NCI-H2196 (cell line): ENCODE data around the gene SRP14.
"Not testable (repeated sequence)": the region's sequence is repeated elsewhere in the genome, so short reads cannot be mapped to it uniquely, and the experiment has no call there.

Experiments used
- DNase-seq: peaks from one replicate; lab custom pipeline; 2025; ENCODE audit not compliant: unreplicated experiment; lab: John Stamatoyannopoulos, UW

The SRP14 gene, protein sequence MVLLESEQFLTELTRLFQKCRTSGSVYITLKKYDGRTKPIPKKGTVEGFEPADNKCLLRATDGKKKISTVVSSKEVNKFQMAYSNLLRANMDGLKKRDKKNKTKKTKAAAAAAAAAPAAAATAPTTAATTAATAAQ

DNA sequence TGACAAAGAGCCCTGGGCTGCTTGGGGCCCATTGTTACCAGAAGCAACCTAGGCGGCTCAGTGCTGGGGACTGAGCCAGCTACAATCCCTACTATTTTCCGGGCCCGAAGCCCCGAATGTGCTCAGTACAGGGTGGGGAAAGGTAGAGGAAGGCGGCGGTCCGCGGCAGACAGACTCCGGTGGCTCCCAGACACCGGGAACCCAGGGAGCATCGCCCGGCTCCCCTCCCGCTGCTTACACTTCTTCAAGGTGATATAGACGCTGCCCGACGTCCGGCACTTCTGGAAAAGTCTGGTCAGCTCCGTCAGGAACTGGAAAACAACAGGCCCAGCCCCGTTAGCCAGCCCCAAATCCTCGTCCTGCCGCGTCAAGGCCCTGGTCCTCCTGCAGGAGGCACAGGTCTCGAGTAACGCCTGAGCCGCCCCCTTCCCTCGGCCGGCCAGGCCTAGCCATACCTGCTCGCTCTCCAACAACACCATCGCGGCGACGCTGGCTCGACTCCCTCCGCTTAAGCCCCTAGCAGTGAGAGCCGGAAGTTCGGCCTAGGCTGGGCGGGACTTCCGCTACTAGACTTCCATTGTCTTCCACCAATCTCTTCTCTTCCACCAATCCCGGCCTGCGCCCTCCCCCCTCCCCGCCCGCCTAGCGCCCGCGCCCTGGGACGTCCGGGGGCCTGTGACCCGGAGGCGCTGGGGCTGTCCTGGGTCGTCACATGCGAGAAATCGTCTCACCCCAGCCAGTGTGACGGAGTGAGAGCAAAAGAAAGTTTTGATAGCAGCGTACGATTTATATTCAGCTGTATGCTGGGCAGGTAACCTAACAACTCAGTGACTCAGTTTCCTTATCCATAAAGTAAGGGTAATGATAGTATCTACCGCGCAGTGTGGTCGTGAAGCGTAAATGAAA is at the start of gene SRP14:
Gene SRP14 (minus strand): TSS at position 544 of the 906 bp plus-strand sequence. CDS start 65 bp downstream, at position 479.
- DNase-seq, result peak; percentile 64

DNA sequence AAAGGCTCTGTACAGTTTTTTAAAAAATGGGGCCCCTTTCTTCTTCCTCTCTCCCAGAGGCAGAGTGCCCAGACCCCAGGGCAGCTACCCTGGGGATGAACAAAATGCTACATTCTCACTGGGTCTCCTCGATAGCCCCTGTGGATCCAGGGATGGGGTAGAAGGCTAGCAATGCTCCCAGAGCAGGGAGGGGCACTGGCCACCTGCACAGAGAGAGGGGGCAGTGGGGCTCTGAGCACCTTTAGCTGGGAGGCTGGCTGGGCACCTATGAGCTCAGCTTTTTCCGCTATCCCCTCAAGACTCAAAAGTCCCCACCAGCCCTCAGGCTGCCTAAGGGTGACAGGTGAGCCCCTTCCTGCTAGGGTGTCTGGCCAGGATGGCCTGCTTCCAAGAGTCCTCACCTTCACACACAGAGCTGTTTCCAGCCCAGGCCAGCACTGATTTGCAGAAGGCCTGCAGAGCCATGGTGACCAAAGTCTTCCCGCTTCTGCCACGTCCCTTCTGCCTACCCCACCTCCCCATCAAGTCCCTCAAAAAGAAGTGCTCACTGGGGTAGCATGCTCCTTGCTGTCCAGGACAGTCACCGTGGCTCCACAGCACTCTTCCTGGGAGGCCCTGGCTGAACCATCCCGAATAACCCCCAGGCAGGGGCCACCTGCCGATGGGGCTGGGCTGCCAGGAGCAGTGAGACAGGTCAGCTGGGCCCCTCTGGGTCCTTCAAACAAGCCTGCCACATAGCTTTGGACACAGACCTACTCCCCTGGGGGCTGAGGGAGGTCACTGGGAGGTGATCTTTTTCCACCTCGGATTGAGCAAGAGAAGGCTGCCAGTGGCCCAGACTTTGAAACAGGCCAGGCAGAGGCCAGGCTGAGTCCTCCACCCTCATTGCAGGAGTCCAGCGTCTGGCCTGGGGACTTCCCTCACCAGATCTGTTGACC is 49.3 kb upstream of the SRP14 start:
- DNase-seq, result no peak

DNA sequence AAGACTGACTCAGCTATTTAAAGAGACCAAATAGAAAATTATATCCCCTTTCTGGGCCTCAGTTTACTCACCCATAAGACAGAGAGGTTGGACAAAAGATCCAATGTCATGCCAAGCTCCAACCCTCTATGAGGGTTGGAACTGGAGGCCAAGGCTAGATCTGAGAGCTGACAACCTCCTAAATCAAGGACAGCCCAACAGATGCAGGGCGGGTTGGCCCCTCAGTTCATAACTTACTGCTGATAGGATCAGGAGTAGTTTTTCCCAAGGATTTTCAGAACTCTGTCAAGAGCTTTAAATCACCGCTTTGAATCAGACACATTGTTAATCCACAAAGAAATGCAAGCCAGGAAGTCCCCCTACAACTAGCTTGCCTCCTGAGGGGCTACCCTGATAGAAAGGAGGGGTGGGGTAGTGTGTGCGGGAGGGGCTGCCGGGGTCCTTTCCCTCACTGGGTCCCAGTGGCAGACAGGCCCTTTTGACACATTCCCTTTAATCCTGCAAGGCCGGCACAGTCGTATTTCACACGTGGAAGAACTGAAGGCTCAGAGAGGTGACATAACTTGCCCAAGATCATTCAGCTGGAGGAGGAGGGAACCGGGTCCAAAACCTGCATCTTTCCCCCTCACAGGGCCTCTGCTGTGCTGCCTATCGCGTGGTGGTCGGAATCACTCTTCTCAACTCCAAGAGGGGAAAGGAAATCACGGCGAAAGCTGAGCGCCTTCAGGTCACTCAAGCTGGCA is 48.3 kb upstream of the SRP14 start:
- DNase-seq, result no peak

DNA sequence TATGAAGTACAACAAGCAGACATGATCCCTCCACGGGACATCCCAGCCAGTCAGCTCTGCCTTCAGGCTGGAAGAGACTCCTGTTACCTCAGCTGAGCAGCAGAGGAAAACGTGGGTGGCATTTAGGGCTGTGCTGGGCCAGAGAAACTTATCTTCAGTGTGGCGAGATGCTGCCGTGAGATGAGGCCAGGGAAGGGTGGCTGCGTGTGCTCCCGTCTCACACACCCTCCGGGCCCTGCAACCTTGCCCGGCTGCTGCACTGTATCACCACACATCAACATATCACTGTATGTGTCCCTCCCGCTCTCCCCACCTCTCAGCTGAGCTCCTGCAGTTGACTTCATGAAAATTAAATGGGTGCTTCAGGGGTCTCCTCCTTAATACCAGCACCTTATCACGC is 46.3 kb upstream of the SRP14 start:
- DNase-seq, result no peak

DNA sequence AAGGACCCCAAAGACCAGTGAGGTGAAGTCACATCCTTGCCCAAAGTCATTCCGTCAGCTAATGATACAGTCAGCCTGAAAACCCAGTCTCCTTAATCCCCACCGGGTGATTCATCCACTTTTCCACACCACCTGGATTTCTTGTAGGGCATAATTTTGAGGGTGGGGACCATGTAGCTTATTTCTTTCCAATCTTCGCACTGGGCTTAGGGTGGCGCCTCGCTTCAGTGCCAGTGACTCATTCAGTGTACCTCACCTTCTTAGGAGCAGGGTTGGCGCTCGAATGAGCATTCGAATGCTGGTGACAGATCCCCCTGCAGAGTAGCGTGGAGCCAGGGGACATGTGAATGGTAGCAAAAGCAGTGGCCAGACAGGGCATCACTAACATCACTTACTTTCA is 45.7 kb upstream of the SRP14 start:
- no peak for DNase-seq

DNA sequence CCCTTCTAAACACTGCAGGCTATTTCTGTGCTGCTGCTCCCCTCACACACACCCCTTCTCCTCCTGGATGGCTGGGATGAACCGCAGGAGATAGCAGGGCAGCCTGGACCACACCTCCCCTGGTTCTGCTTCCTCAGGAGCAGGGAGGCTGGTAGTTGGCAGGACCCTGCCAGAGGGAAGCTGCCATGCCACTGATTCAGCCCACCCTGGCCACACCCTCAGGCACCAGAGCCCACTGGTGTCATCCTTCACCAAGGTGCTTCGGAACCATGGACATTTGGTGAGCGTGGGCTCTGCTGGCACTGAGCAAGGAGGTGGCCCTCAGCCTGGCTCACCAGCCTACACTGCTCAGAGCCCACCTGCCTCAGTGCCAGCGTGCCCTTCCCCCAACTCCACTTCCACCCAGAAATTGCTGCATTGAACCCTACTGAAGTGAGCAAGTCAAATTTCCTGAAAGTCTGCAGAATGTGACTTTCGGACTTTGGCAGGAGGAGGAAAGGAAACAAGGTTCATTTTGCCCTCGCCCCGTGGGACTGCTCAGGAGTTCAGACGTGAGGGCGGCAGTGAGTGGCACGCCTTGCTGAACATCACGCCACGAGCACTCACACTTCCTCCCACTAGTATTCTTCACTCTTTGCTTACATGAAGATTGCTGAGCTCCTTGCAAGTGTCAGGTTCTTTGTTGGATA is 43.4 kb upstream of the SRP14 start:
- no peak for DNase-seq

DNA sequence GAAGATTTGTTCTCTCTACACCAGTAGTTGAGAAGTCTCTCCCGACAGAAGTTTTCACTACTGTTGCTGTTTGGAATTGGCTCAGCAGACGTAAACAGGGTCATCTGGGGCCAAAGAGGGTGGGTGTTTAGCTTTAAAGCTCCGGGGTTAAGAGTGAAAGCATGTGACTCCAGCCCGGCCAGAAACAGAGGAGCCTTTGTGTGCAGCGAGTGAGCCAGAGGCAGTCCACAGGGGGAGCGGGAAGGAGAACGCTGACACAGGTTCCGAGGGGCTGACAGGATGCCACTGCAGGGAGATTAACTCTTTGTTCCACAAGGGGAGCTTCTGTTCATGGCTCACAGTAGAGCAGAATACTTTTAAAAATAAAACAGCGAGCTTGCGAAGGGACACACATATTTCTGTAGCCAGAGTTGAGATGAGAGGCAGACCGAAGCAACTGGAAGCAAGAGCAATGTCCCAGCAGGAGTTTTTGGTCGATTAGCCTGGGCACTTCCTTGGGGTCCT is 42.8 kb upstream of the SRP14 start:
- peak; percentile 43 for DNase-seq

DNA sequence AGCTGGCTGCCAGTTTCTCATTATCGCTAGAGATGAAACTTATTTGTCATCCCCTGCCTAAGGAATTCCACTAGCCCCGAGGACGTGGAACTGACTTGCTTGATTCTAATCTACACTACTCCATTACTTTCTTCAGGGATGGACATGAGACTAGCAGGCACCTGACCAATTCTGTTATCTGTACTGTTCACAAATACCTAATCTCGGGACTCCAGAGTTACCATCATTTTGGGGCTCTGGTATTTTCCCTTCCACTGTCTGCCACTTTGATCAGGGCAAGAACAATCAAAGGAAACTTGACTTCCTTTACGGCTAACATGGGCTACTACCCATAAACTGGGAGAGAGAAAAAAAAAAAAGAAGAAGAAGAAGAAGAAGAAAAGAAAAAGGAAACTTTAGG is 41.9 kb upstream of the SRP14 start:
- no peak for DNase-seq

DNA sequence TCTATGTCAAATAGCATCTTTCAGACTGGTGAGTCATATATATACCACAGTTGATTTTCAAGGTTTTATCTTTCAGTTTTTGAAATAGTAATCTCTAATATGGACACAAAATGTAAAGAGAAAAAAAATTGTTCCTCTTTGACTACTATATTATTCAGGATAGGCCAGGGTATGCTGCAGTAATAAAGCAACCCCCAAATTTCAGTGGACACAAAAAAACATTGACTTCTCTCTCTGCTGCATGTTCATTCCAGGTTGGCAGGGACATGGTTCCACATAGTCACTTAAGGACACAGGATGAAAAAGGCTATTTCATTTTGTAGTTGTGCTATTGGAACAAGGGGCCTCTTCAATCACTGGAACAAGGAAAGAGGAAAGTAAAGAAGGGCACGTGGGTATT is 41.1 kb upstream of the SRP14 start:
- DNase-seq, result no peak

DNA sequence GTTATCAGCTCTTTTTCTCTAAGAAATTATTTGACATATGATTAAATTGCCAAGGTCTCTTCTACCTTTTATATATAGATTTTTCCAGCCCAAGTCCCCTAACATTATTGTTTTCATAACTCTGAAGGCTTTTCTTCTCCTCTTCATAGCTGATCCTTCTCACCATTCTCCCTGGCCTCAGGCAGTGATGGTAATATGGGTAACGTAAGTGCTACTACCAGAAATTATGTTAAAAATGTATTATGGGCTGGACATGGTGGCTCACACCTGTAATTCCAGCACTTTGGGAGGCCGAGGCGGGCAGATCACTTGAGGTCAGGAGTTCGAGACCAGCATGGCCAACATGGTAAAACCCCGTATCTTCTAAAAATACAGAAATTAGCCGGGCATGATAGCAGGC is 40.5 kb upstream of the SRP14 start:
- DNase-seq, result no peak

DNA sequence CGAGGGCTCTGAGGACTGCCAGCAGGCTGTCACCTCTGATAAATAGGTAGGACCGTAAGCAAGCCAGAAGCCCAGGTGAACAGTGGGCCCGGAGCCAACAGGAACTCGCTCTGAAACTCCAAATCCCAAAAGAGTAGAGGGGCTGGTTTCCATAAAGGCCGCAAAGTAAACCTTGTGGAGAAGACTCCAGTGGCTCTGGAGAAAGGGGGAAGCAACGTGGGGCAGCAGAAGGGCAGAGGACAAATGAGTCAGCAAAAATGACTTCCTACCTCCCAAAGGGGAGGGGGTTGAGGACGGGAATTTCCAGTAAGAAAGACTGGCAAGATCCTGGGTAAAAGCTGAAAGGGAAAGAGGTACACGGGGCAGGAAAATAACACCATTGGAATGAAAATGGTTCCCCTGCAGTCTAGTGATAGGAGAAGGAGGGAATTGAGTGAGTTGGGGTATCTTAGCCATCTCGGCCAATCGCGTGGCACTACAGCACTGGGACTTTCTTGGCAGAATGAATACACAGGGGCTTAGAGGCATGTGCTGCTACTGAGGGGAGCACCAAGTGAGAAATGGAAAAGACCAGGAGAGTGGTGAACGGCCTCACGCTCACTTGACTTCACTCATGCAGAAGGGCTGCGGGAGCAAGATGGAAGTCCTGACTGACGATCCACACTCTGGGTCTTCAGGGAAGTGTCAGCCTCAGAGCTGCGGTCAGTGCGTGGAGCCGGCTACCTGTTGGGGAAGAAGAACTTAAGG is 36.5 kb upstream of the SRP14 start:
- no peak for DNase-seq

DNA sequence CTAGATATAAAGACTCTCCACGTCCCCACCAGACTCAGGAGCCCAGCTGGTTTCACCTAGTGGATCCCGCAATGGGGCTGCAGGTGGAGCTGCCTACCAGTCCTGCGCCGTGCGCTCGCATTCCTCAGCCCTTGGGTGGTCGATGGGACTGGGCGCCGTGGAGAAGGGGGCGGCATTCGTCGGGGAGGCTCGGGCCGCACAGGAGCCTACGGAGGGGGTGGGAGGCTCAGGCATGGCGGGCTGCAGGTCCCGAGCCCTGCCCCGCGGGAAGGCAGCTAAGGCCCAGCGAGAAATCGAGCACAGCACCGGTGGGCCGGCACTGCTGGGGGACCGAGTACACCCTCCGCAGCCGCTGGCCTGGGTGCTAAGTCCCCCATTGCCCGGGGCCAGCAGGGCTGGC is 35.7 kb upstream of the SRP14 start:
- DNase-seq, result not testable (repeated sequence)

DNA sequence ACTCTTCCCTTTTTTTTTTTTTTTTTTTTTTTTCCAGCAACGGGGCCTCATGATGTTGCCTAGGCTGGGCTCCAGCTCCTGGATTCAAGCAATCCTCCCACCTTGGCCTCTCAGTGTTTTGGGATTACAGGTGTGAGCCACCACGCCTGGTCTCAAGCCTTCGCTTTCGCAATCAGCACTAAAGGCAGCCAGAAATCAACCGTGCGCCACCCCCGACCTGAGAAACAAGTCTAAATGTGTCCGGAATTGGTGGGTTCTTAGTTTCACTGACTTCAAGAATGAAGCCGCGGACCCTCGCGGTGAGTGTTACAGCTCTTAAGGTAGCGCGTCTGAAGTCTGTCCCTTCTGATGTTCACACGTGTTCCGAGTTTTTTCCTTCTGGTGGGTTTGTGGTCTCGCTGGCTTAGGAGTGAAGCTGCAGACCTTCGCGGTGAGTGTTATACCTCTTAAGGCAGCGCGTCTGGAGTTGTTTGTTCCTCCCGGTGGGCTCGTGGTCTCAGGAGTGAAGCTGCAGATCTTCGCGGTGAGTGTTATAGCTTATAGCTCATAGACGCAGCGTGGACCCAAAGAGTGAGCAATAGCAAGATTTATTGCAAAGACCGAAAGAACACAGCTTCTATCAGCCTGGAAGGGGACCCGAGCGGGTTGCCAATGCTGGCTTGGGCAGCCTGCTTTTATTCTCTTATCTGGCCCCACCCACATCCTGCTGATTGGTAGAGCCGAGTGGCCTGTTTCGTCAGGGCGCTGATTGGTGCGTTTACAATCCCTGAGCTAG is 34.9 kb upstream of the SRP14 start:
- not testable (repeated sequence) for DNase-seq

DNA sequence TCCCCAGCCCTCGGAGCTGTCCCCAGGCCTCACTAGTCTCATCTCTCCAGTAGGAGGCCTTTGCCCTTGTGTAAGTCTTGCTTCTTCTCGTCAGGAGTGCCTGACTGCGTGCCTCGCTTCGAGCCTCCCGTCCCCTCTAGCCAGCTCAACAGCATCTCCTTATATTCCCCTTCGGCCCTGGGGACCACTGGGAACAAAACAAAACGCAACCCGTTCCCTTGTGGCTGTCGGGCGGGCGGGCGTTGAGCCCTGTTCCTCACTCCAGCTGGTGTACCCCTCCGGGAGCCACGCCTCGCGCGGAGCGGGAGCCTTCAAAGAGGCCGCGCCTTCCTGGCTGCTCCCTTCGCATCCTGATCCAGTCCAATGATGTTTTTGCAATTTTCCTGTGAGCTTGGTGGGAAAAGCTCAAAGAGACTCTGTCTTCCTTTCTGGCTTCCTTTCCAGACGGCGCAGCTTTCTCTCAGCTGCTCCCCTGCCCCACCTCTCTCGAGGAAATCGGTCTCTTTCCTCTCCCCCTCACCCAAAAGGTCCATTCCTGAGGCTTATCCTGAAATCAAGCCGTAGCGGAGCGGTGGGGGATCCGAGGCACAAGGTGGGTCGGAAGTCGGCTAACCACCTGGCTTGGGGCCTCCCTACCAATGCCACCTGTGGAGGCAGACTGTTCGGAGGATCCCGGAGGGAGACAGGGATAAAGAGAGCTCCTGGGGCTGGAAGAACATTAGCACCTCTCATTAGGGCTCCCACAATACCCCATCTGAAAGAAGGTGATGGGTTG is 33.4 kb upstream of the SRP14 start:
- DNase-seq, result no peak

DNA sequence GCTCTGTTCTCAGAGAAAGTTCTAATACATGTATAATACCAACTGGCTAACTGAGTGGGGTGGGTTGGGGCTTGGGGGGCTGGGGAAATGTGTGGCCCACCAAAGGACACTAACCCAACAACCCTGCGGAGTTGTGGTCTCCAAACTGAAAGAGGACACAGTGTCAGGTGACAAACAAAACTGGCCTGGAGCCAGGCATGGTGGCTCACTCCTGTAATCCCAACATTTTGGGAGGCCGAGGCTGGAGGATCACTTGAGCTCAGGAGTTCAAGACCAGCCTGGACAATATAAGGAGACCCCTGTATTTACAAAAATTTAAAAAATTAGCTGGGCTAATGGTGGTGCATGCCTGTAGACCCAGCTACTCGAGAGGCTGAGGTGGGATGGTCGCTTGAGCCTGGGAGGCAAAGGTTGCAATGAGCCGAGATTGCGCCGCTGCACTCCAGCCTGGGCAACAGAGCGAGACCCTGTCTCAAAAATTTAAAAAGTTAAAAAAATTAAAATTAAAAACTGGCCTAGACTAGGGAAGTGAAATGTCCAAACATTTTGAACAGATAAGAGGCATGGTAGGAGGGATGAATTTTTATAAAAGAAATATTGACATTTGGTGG is 31.7 kb upstream of the SRP14 start:
- DNase-seq, result no peak

DNA sequence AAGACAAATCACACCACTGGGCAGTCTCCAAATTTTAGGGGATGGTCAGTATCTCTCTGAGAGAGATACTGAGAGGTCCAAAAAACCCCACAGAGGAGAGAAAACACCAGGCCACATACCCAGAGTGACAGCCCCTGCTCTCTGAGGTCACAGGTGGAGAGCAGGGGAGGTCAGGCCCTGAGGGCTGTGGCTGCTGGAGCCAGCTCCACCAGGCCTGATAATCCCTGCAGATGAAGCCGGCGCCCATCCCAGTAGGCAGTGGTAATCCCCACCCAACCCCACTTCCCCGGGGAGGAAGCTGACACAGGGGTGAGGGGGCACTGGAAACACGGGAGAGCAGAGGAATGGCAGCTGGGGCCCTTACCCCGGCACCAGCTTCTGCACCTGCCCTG is 31.2 kb upstream of the SRP14 start:
- no peak for DNase-seq
